Neuronal stem cell (in vitro differentiated cells): ENCODE data around the gene NME8.

Experiments used
- DNase-seq: peaks from one replicate; pipeline ENCODE4 v3.0.0-alpha.2; 2013; ENCODE audit warnings: low spot score
- H2AFZ ChIP-seq: one replicate; pipeline ENCODE4 v1.6.1; 2013; ENCODE audit warnings: mild to moderate bottlenecking, low read length, inconsistent platforms
- H2AK5ac ChIP-seq: 2 replicates; pipeline ENCODE4 v1.6.1; 2013; ENCODE audit warnings: low read depth, mild to moderate bottlenecking, inconsistent platforms, low read length, moderate library complexity, mixed read lengths
- H2BK120ac ChIP-seq: 2 replicates; pipeline ENCODE4 v1.6.1; 2013; ENCODE audit warnings: low read depth, mild to moderate bottlenecking, inconsistent platforms, low read length, moderate library complexity, mixed read lengths
- H2BK12ac ChIP-seq: one replicate; pipeline ENCODE4 v1.6.1; 2013; ENCODE audit warnings: low read length, inconsistent platforms
- H2BK15ac ChIP-seq: 2 replicates; pipeline ENCODE4 v1.6.1; 2013; ENCODE audit warnings: mild to moderate bottlenecking, low read length, inconsistent platforms, mixed read lengths
- H2BK5ac ChIP-seq: one replicate; pipeline ENCODE4 v1.6.1; 2013; ENCODE audit warnings: inconsistent platforms, mild to moderate bottlenecking, low read length, moderate library complexity
- H3K14ac ChIP-seq: one replicate; pipeline ENCODE4 v1.6.1; 2013; ENCODE audit warnings: low read length, inconsistent platforms
- H3K18ac ChIP-seq: 2 replicates; pipeline ENCODE4 v1.6.1; 2013; ENCODE audit warnings: low read length, inconsistent platforms
- H3K23ac ChIP-seq: 2 replicates; pipeline ENCODE4 v1.6.1; 2013; ENCODE audit warnings: low read depth, mild to moderate bottlenecking, mixed read lengths, low read length, inconsistent platforms; ENCODE audit not compliant: poor library complexity
- H3K27ac ChIP-seq: replicated peaks from 3 replicates; pipeline ENCODE4 v1.5.1; 2013; ENCODE audit warnings: low read length, inconsistent platforms
- H3K27me3 ChIP-seq, 3 experiments: 2 replicates each; pipeline ENCODE4 v1.6.1; 2013; ENCODE audit warnings: low read length in 3 of 3, mild to moderate bottlenecking in 2 of 3, inconsistent platforms in 1 of 3, low read depth in 1 of 3, mixed read lengths in 1 of 3, moderate library complexity in 1 of 3; ENCODE audit not compliant: control insufficient read depth in 3 of 3, insufficient read depth in 3 of 3
- H3K36me3 ChIP-seq, 2 donors: replicated peaks in 1 of 2; 2 replicates each; pipeline ENCODE4 v1.6.1; 2013; ENCODE audit warnings: low read length in 2 of 2; ENCODE audit not compliant: control insufficient read depth in 2 of 2, insufficient read depth in 2 of 2
- H3K4ac ChIP-seq: 2 replicates; pipeline ENCODE4 v1.6.1; 2013; ENCODE audit warnings: inconsistent platforms, mild to moderate bottlenecking, low read length, moderate library complexity
- H3K4me1 ChIP-seq, 2 donors: 1 replicate in 1 of 2; 2 replicates in 1 of 2; pipeline ENCODE4 v1.6.1; 2013; ENCODE audit warnings: low read length in 2 of 2, low read depth in 1 of 2; ENCODE audit not compliant: control insufficient read depth in 2 of 2, insufficient read depth in 1 of 2
- H3K4me2 ChIP-seq: one replicate; pipeline ENCODE4 v1.6.1; 2013; ENCODE audit warnings: mild to moderate bottlenecking, low read length, inconsistent platforms; ENCODE audit not compliant: insufficient read depth, poor library complexity, severe bottlenecking
- H3K4me3 ChIP-seq, 2 donors: 2 replicates each; pipeline ENCODE4 v1.5.1; 2013; ENCODE audit warnings: low read length in 2 of 2, mild to moderate bottlenecking in 2 of 2, inconsistent platforms in 1 of 2, moderate library complexity in 1 of 2
- H3K79me1 ChIP-seq: one replicate; pipeline ENCODE4 v1.6.1; 2013; ENCODE audit warnings: low read depth, mild to moderate bottlenecking, inconsistent platforms, low read length, moderate library complexity
- H3K9ac ChIP-seq: one replicate; pipeline ENCODE4 v1.6.1; 2013; ENCODE audit warnings: mild to moderate bottlenecking, low read depth, low read length, inconsistent platforms; ENCODE audit not compliant: poor library complexity
- H3K9me3 ChIP-seq, 2 donors: replicated peaks in 1 of 2; 2 replicates each; pipeline versions ENCODE3 to v1.6.1; 2013; ENCODE audit warnings: low read length in 2 of 2, mild to moderate bottlenecking in 2 of 2, inconsistent platforms in 1 of 2, low read depth in 1 of 2, mixed read lengths in 1 of 2, moderate library complexity in 1 of 2; ENCODE audit not compliant: control insufficient read depth in 2 of 2, insufficient read depth in 1 of 2
- H4K8ac ChIP-seq: one replicate; pipeline ENCODE4 v1.6.1; 2013; ENCODE audit warnings: low read depth, mild to moderate bottlenecking, inconsistent platforms, low read length, moderate library complexity
- H4K91ac ChIP-seq: one replicate; pipeline ENCODE4 v1.6.1; 2013; ENCODE audit warnings: low read length, low read depth, mild to moderate bottlenecking, inconsistent platforms; ENCODE audit not compliant: poor library complexity
- WGBS, 2 donors: extraction: QIAGEN DNeasy Blood & Tissue Kit; methylation state at CpG; one replicate each; pipeline ENCODE4 v1.1.7; 2013; ENCODE audit warnings: missing lambda C conversion rate in 2 of 2, mixed read lengths in 1 of 2; ENCODE audit not compliant: insufficient read length in 2 of 2, insufficient replicate concordance in 1 of 2; ENCODE audit errors: extremely low coverage in 2 of 2; 5-methylcytosine and 5-hydroxymethylcytosine counted together

The NME8 gene

GRCh38 chr7:37923996-37924395 is 75.6 kb downstream of the NME8 start:
- no peak overlapping the region for H2BK12ac ChIP-seq
- peaks cover 2% of the 10 kb centered on the region in 2 donors for H3K9me3 ChIP-seq
- no peak overlapping the region for H2BK5ac ChIP-seq
- no peak overlapping the region for H3K23ac ChIP-seq
- H3K36me3 ChIP-seq = no peaks in the 10 kb centered on the region
- no peak overlapping the region for H3K9ac ChIP-seq
- peaks cover 0 to 30% (median 7%) of the 10 kb centered on the region in 3 experiments for H3K27me3 ChIP-seq
- DNase-seq = no peak
- no peak overlapping the region for H3K4me2 ChIP-seq
- no peak overlapping the region for H3K4ac ChIP-seq
- no peak overlapping the region for H3K18ac ChIP-seq
- H3K4me3 ChIP-seq = no peak overlapping the region
- WGBS, 2 donors = no CpG with 5 or more reads among the region's 1 CpG
- peaks cover 0 to 1% of the 10 kb centered on the region in 2 donors for H3K4me1 ChIP-seq
- H2BK15ac ChIP-seq = no peak overlapping the region
- H4K8ac ChIP-seq = no peak overlapping the region
- H2AFZ ChIP-seq = no peak overlapping the region
- no peaks in the 10 kb centered on the region for H3K79me1 ChIP-seq
- H2AK5ac ChIP-seq = no peak overlapping the region
- no peak overlapping the region for H2BK120ac ChIP-seq
- H4K91ac ChIP-seq = no peak overlapping the region
- H3K27ac ChIP-seq = no peak overlapping the region
- no peak overlapping the region for H3K14ac ChIP-seq

GRCh38 chr7:37924491-37925041 is 76.2 kb downstream of the NME8 start:
- H3K4me1 ChIP-seq = peaks cover 0 to 1% of the 10 kb centered on the region in 2 donors
- no peak overlapping the region for H3K14ac ChIP-seq
- peaks cover 0 to 25% (median 2%) of the 10 kb centered on the region in 3 experiments for H3K27me3 ChIP-seq
- no CpG with 5 or more reads among the region's 3 CpGs for WGBS, 2 donors
- no peak for DNase-seq
- no peak overlapping the region for H2BK120ac ChIP-seq
- H2AK5ac ChIP-seq = no peak overlapping the region
- no peak overlapping the region for H2BK5ac ChIP-seq
- H3K4ac ChIP-seq = no peak overlapping the region
- no peak overlapping the region for H3K27ac ChIP-seq
- H2BK15ac ChIP-seq = no peak overlapping the region
- H2AFZ ChIP-seq = no peak overlapping the region
- peaks cover 2% of the 10 kb centered on the region in 2 donors for H3K9me3 ChIP-seq
- H3K36me3 ChIP-seq = no peaks in the 10 kb centered on the region
- no peak overlapping the region for H3K4me3 ChIP-seq
- no peak overlapping the region for H2BK12ac ChIP-seq
- H3K4me2 ChIP-seq = no peak overlapping the region
- no peak overlapping the region for H4K91ac ChIP-seq
- no peak overlapping the region for H3K23ac ChIP-seq
- H3K79me1 ChIP-seq = no peaks in the 10 kb centered on the region
- no peak overlapping the region for H3K9ac ChIP-seq
- H3K18ac ChIP-seq = no peak overlapping the region
- H4K8ac ChIP-seq = no peak overlapping the region

DNA sequence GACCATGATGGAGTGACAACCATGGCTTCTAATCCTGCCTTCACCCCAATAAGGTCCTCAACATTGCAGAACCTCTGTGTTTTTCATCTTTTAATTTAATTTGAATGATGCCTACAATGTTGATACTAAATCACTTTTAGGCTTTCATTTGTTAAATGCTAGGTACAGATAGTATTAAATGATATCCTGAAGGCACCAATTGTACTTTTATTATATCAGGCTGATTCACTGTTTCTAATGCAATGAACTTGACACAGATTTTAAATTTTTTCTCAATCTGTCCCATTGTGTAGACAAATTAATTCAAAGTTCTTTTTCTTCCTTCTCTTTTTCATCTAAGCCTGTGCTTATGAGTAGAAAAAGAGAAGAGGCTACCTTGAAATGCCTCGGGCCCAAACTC is 77.2 kb downstream of the NME8 start:
- Histone ChIP-seq H2BK5ac (no peak overlapping the region), H3K36me3 (no peaks in the 10 kb centered on the region), H3K9ac (no peak overlapping the region), H2BK12ac (no peak overlapping the region), H3K27me3 (peaks cover 0 to 14% (median 0%) of the 10 kb centered on the region in 3 experiments), H3K4ac (no peak overlapping the region), H3K4me2 (no peak overlapping the region), H2AK5ac (no peak overlapping the region), H2AFZ (no peak overlapping the region), H3K4me1 (no peaks in the 10 kb centered on the region), H3K27ac (no peak overlapping the region), H2BK120ac (no peak overlapping the region), H4K8ac (no peak overlapping the region), H3K9me3 (peaks cover 2% of the 10 kb centered on the region in 2 donors), H3K18ac (no peak overlapping the region), H3K23ac (no peak overlapping the region), H3K14ac (no peak overlapping the region), H3K4me3 (no peak overlapping the region), H4K91ac (no peak overlapping the region), H3K79me1 (no peaks in the 10 kb centered on the region), H2BK15ac (no peak overlapping the region)
- DNase-seq = no peak
- no CpG with 5 or more reads among the region's 1 CpG for WGBS, 2 donors

DNA sequence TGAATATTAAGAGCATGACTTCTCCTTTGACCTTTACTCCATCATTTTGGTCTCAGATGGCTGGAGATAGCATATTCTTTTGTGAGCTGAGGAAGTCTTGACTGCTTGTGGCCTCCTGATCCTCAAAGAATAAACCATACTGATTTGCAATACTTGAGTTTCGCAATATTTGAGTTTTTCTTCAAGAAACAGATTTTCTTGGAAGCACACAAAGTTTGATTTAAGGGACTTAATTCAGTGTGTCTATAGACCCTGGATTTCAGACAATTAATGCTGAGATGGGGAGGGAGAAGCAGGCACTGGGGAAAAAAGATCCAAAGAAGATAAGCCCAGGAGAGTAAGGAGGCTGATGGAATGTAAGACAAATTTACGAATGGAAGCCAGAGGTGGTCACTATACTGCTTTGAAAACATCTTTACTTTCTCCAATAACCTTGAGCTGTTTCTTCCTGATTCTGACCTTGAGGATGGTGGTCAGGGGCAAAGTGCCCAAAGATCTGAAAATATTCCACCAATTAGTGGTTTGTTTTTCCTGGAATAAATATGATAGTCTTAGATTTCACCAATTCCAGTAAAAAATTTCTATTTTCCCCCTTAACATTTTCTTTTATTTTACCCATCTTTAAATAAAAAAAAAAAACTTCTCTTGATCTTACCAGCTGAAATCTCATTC is 79.5 kb downstream of the NME8 start:
- no peaks in the 10 kb centered on the region for H3K36me3 ChIP-seq
- H3K4me2 ChIP-seq = no peak overlapping the region
- H3K23ac ChIP-seq = no peak overlapping the region
- H3K14ac ChIP-seq = no peak overlapping the region
- no peak overlapping the region for H4K8ac ChIP-seq
- no peak overlapping the region for H2AFZ ChIP-seq
- H3K9me3 ChIP-seq = peaks cover 2% of the 10 kb centered on the region in 2 donors
- H2BK15ac ChIP-seq = no peak overlapping the region
- no peak overlapping the region for H2BK12ac ChIP-seq
- no peak overlapping the region for H3K9ac ChIP-seq
- no peak for DNase-seq
- H3K4ac ChIP-seq = no peak overlapping the region
- no CpG with 5 or more reads among the region's 2 CpGs for WGBS, 2 donors
- H2AK5ac ChIP-seq = no peak overlapping the region
- no peak overlapping the region for H2BK5ac ChIP-seq
- no peaks in the 10 kb centered on the region for H3K4me1 ChIP-seq
- H3K18ac ChIP-seq = no peak overlapping the region
- H2BK120ac ChIP-seq = no peak overlapping the region
- H3K27ac ChIP-seq = no peak overlapping the region
- H4K91ac ChIP-seq = no peak overlapping the region
- no peak overlapping the region for H3K4me3 ChIP-seq
- no peaks in the 10 kb centered on the region for H3K79me1 ChIP-seq
- H3K27me3 ChIP-seq = no peaks in the 10 kb centered on the region
